GM23338 (cell line): Measurements from ENCODE around the gene CNMD. TPM values are rescaled to one million over a fixed set of nuclear protein-coding genes. Genes with fewer than 3 reads are reported as not detected.

Experiments used
- ATAC-seq: fragments of 200-7000 bp; cut with Tn5 transposase; 3 replicates; pipeline ENCODE4 v1.9.1; 2020
- DNase-seq: peaks from one replicate; pipeline ENCODE4 v3.0.0-alpha.2; 2015; ENCODE audit warnings: low spot score
- H2AFZ ChIP-seq: fragments of 200-600 bp; sonication (generic); 2 replicates; pipeline ENCODE4 v1.8.0; 2016; ENCODE audit warnings: antibody characterized with exemption, mild to moderate bottlenecking, moderate library complexity
- H3F3A ChIP-seq: fragments of 200-600 bp; sonication (generic); replicated peaks from 2 replicates; pipeline ENCODE4 v1.8.0; 2017; ENCODE audit warnings: antibody characterized with exemption, mixed run types, low read depth
- H3K27ac ChIP-seq: fragments of 200-600 bp; sonication (generic); 2 replicates; pipeline ENCODE4 v1.6.1; 2016; ENCODE audit warnings: low read depth
- H3K27me3 ChIP-seq: fragments of 200-600 bp; sonication (generic); 2 replicates; pipeline ENCODE4 v1.8.0; 2016; ENCODE audit warnings: mild to moderate bottlenecking, mixed run types, moderate library complexity; ENCODE audit not compliant: insufficient read depth
- H3K36me3 ChIP-seq: fragments of 200-600 bp; sonication (generic); 2 replicates; pipeline ENCODE4 v1.8.0; 2016; ENCODE audit warnings: mild to moderate bottlenecking; ENCODE audit not compliant: insufficient read depth
- H3K4me1 ChIP-seq: fragments of 200-600 bp; sonication (generic); 2 replicates; pipeline ENCODE4 v1.8.0; 2016; ENCODE audit warnings: mild to moderate bottlenecking, moderate library complexity; ENCODE audit not compliant: insufficient read depth
- H3K4me2 ChIP-seq: fragments of 200-600 bp; sonication (generic); 2 replicates; pipeline ENCODE4 v1.7.1; 2017; ENCODE audit warnings: mixed run types
- H3K4me3 ChIP-seq: fragments of 200-600 bp; sonication (generic); 2 replicates; pipeline ENCODE4 v1.6.1; 2016; ENCODE audit warnings: mixed run types
- H3K79me2 ChIP-seq: fragments of 200-600 bp; sonication (generic); replicated peaks from 2 replicates; pipeline ENCODE4 v1.8.0; 2017; ENCODE audit warnings: mild to moderate bottlenecking; ENCODE audit not compliant: insufficient read depth
- H3K9me2 ChIP-seq: fragments of 200-600 bp; sonication (generic); 2 replicates; pipeline ENCODE4 v1.8.0; 2017; ENCODE audit not compliant: insufficient read depth
- H4K20me1 ChIP-seq: fragments of 200-600 bp; sonication (generic); replicated peaks from 2 replicates; pipeline ENCODE4 v1.8.0; 2017; ENCODE audit warnings: mild to moderate bottlenecking; ENCODE audit not compliant: insufficient read depth
- H3K27ac Mint-ChIP-seq: 2 replicates; pipeline ENCODE4 v1.8.0; 2020; ENCODE audit warnings: inconsistent platforms, mild to moderate bottlenecking, moderate library complexity, mixed read lengths
- H3K27me3 Mint-ChIP-seq: 3 replicates; pipeline ENCODE4 v1.8.0; 2022; ENCODE audit warnings: low read depth, mild to moderate bottlenecking, moderate library complexity, mixed read lengths, inconsistent platforms; ENCODE audit not compliant: insufficient read depth, poor library complexity
- H3K36me3 Mint-ChIP-seq: 3 replicates; pipeline ENCODE4 v1.8.0; 2021; ENCODE audit warnings: low read depth, mild to moderate bottlenecking, inconsistent platforms, moderate library complexity, mixed read lengths
- H3K4me1 Mint-ChIP-seq: 3 replicates; pipeline ENCODE4 v1.8.0; 2020; ENCODE audit warnings: mild to moderate bottlenecking, inconsistent platforms, mixed read lengths
- H3K4me3 Mint-ChIP-seq: 3 replicates; pipeline ENCODE4 v1.8.0; 2021; ENCODE audit warnings: moderate library complexity, mild to moderate bottlenecking, inconsistent platforms, mixed read lengths
- H3K9me3 Mint-ChIP-seq: 3 replicates; pipeline ENCODE4 v1.8.0; 2020; ENCODE audit warnings: moderate library complexity, mild to moderate bottlenecking, inconsistent platforms, mixed read lengths
- CREB1 ChIP-seq: fragments of 250-450 bp; sonication (Bioruptor Pico); IDR thresholded peaks from 2 replicates; pipeline ENCODE4 v1.5.0; 2020; ENCODE audit warnings: low read depth, mild to moderate bottlenecking, moderate library complexity
- EZH2 ChIP-seq: fragments of 200-600 bp; sonication (generic); IDR thresholded peaks from one replicate; pipeline ENCODE4 v1.8.0; 2017; ENCODE audit warnings: antibody characterized with exemption, mild to moderate bottlenecking, low read depth; ENCODE audit not compliant: unreplicated experiment
- EZH2phosphoT487 ChIP-seq: fragments of 200-600 bp; sonication (generic); IDR thresholded peaks from one replicate; pipeline ENCODE4 v1.8.1; 2018; ENCODE audit warnings: antibody characterized with exemption; ENCODE audit not compliant: unreplicated experiment
- JUNB ChIP-seq: IDR thresholded peaks from one replicate; pipeline ENCODE4 v1.6.1; 2016; ENCODE audit warnings: antibody characterized with exemption; ENCODE audit not compliant: unreplicated experiment
- NANOG ChIP-seq: IDR thresholded peaks from 2 replicates; pipeline ENCODE4 v1.6.1; 2016; ENCODE audit warnings: antibody characterized with exemption, borderline replicate concordance
- POLR2AphosphoS5 ChIP-seq: IDR thresholded peaks from 2 replicates; pipeline ENCODE4 v1.6.1; 2016; ENCODE audit warnings: antibody characterized with exemption, low read depth
- STAT1 ChIP-seq: IDR thresholded peaks from one replicate; pipeline ENCODE4 v1.6.1; 2016; ENCODE audit warnings: antibody characterized with exemption; ENCODE audit not compliant: unreplicated experiment
- ZNF114 ChIP-seq: fragments of 250-450 bp; sonication (Bioruptor Pico); IDR thresholded peaks from 2 replicates; pipeline ENCODE4 v1.5.0; 2020; ENCODE audit warnings: mild to moderate bottlenecking, moderate library complexity
- ZNF331 ChIP-seq: fragments of 250-450 bp; sonication (Bioruptor Pico); IDR thresholded peaks from 2 replicates; pipeline ENCODE4 v1.5.0; 2020; ENCODE audit warnings: low read depth, mild to moderate bottlenecking, moderate library complexity
- ZNF462 ChIP-seq: fragments of 250-450 bp; sonication (Bioruptor Pico); IDR thresholded peaks from 2 replicates; pipeline ENCODE4 v1.5.0; 2020; ENCODE audit warnings: mild to moderate bottlenecking, moderate library complexity
- polyA plus RNA-seq: library from polyadenylated mRNA; unstranded; fragments of >200 nt; fragmentation: Nextera tagmentation; extraction: Ambion mirVana; gene quantifications from 2 replicates; pipeline ENCODE4 v1.2.1, GENCODE V29; 2016
- total RNA-seq: library from RNA; depleted of rRNA; stranded (reverse); fragments of >200 nt; shearing (Covaris generic); gene quantifications from 2 replicates; pipeline ENCODE4 v1.2.3, GENCODE V29; 2014
- TF ChIP-seq, protein P1 (sequence below), 2 experiments: fragments of 200-600 bp in 1 of 2; sonication (generic) in 1 of 2; conservative IDR thresholded peaks; 2 replicates each; pipeline versions ENCODE4 v1.5.1 to v1.6.1; 2016 to 2017; ENCODE audit warnings: antibody characterized with exemption in 2 of 2, low read depth in 2 of 2, mild to moderate bottlenecking in 2 of 2, moderate library complexity in 1 of 2
- TF ChIP-seq, protein P2 (sequence below): IDR thresholded peaks from 2 replicates; pipeline ENCODE4 v1.6.1; 2016; ENCODE audit warnings: antibody characterized with exemption

Gene CNMD
- total and polyA plus RNA-seq, 2 experiments from 2014 or later: 141 to 207 TPM

- ATAC-seq (no peak), DNase-seq (no peak)
- Histone ChIP-seq H3K79me2 (no peaks in the 10 kb centered on the region), H3K9me2 (no peaks in the 10 kb centered on the region), H2AFZ (no peak overlapping the region), H3K27ac (no peak overlapping the region), H3K4me2 (no peak overlapping the region), H3K36me3 (no peaks in the 10 kb centered on the region), H3K4me3 (no peak overlapping the region), H3K27me3 (no peaks in the 10 kb centered on the region), H4K20me1 (no peaks in the 10 kb centered on the region), H3K4me1 (no peaks in the 10 kb centered on the region), H3F3A (no peaks in the 10 kb centered on the region)
- Mint-ChIP-seq H3K4me1 (no peaks in the 10 kb centered on the region), H3K4me3 (no peak overlapping the region), H3K9me3 (no peaks in the 10 kb centered on the region), H3K36me3 (no peaks in the 10 kb centered on the region), H3K27ac (no peak overlapping the region), H3K27me3 (peaks cover 7% of the 10 kb centered on the region)
- TF ChIP-seq ZNF331: no peak
- no peak for TF ChIP-seq JUNB
Measured at GRCh38 chr13:52749419-52749818, 9.8 kb upstream of the CNMD start.

GRCh38 chr13:52746141-52746540, 6.5 kb upstream of the CNMD start:
- H2AFZ ChIP-seq: no peak overlapping the region
- H3K4me2 ChIP-seq: no peak overlapping the region
- DNase-seq (no peak), ATAC-seq (no peak)
- Mint-ChIP-seq H3K4me1 (peaks cover 2% of the 10 kb centered on the region), H3K36me3 (peaks cover 11% of the 10 kb centered on the region; the same call in 2 of the 3 replicates), H3K27me3 (peaks cover 9% of the 10 kb centered on the region), H3K9me3 (peaks cover 13% of the 10 kb centered on the region; the same call in 2 of the 3 replicates), H3K4me3 (no peak overlapping the region), H3K27ac (no peak overlapping the region)
- H3K4me1 ChIP-seq: no peaks in the 10 kb centered on the region
- no peak overlapping the region for H3K27ac ChIP-seq
- H4K20me1 ChIP-seq: no peaks in the 10 kb centered on the region
- H3K36me3 ChIP-seq: no peaks in the 10 kb centered on the region
- no peaks in the 10 kb centered on the region for H3K27me3 ChIP-seq
- H3K79me2 ChIP-seq: no peaks in the 10 kb centered on the region
- no peaks in the 10 kb centered on the region for H3F3A ChIP-seq
- H3K9me2 ChIP-seq: no peaks in the 10 kb centered on the region
- no peak overlapping the region for H3K4me3 ChIP-seq
- TF ChIP-seq POLR2AphosphoS5 (no peak), CREB1 (CRISPR knock-in tag) (no peak), ZNF331 (no peak), NANOG (no peak), EZH2phosphoT487 (no peak), ZNF114 (no peak), EZH2 (no peak), STAT1 (no peak), ZNF462 (no peak)
- TF ChIP-seq, protein P1, sequence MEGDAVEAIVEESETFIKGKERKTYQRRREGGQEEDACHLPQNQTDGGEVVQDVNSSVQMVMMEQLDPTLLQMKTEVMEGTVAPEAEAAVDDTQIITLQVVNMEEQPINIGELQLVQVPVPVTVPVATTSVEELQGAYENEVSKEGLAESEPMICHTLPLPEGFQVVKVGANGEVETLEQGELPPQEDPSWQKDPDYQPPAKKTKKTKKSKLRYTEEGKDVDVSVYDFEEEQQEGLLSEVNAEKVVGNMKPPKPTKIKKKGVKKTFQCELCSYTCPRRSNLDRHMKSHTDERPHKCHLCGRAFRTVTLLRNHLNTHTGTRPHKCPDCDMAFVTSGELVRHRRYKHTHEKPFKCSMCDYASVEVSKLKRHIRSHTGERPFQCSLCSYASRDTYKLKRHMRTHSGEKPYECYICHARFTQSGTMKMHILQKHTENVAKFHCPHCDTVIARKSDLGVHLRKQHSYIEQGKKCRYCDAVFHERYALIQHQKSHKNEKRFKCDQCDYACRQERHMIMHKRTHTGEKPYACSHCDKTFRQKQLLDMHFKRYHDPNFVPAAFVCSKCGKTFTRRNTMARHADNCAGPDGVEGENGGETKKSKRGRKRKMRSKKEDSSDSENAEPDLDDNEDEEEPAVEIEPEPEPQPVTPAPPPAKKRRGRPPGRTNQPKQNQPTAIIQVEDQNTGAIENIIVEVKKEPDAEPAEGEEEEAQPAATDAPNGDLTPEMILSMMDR (conservative IDR thresholded peaks at IDR 0.05; ENCODE audit: low read depth in 2 of 2): no peak
- TF ChIP-seq, protein P2, sequence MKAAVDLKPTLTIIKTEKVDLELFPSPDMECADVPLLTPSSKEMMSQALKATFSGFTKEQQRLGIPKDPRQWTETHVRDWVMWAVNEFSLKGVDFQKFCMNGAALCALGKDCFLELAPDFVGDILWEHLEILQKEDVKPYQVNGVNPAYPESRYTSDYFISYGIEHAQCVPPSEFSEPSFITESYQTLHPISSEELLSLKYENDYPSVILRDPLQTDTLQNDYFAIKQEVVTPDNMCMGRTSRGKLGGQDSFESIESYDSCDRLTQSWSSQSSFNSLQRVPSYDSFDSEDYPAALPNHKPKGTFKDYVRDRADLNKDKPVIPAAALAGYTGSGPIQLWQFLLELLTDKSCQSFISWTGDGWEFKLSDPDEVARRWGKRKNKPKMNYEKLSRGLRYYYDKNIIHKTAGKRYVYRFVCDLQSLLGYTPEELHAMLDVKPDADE: no peak
